Neuronal stem cell (in vitro differentiated cells): ENCODE measurements around the gene NFKBIZ.

Experiments used
- DNase-seq: peaks from one replicate; pipeline ENCODE4 v3.0.0-alpha.2; 2013; ENCODE audit warnings: low spot score
- H2AFZ ChIP-seq: one replicate; pipeline ENCODE4 v1.6.1; 2013; ENCODE audit warnings: mild to moderate bottlenecking, low read length, inconsistent platforms
- H2AK5ac ChIP-seq: 2 replicates; pipeline ENCODE4 v1.6.1; 2013; ENCODE audit warnings: low read depth, mild to moderate bottlenecking, inconsistent platforms, low read length, moderate library complexity, mixed read lengths
- H2BK120ac ChIP-seq: 2 replicates; pipeline ENCODE4 v1.6.1; 2013; ENCODE audit warnings: low read depth, mild to moderate bottlenecking, inconsistent platforms, low read length, moderate library complexity, mixed read lengths
- H2BK12ac ChIP-seq: one replicate; pipeline ENCODE4 v1.6.1; 2013; ENCODE audit warnings: low read length, inconsistent platforms
- H2BK15ac ChIP-seq: 2 replicates; pipeline ENCODE4 v1.6.1; 2013; ENCODE audit warnings: mild to moderate bottlenecking, low read length, inconsistent platforms, mixed read lengths
- H2BK5ac ChIP-seq: one replicate; pipeline ENCODE4 v1.6.1; 2013; ENCODE audit warnings: inconsistent platforms, mild to moderate bottlenecking, low read length, moderate library complexity
- H3K14ac ChIP-seq: one replicate; pipeline ENCODE4 v1.6.1; 2013; ENCODE audit warnings: low read length, inconsistent platforms
- H3K18ac ChIP-seq: 2 replicates; pipeline ENCODE4 v1.6.1; 2013; ENCODE audit warnings: low read length, inconsistent platforms
- H3K23ac ChIP-seq: 2 replicates; pipeline ENCODE4 v1.6.1; 2013; ENCODE audit warnings: low read depth, mild to moderate bottlenecking, mixed read lengths, low read length, inconsistent platforms; ENCODE audit not compliant: poor library complexity
- H3K27ac ChIP-seq: replicated peaks from 3 replicates; pipeline ENCODE4 v1.5.1; 2013; ENCODE audit warnings: low read length, inconsistent platforms
- H3K27me3 ChIP-seq, 3 experiments: 2 replicates each; pipeline ENCODE4 v1.6.1; 2013; ENCODE audit warnings: low read length in 3 of 3, mild to moderate bottlenecking in 2 of 3, inconsistent platforms in 1 of 3, low read depth in 1 of 3, mixed read lengths in 1 of 3, moderate library complexity in 1 of 3; ENCODE audit not compliant: control insufficient read depth in 3 of 3, insufficient read depth in 3 of 3
- H3K36me3 ChIP-seq, 2 donors: replicated peaks in 1 of 2; 2 replicates each; pipeline ENCODE4 v1.6.1; 2013; ENCODE audit warnings: low read length in 2 of 2; ENCODE audit not compliant: control insufficient read depth in 2 of 2, insufficient read depth in 2 of 2
- H3K4ac ChIP-seq: 2 replicates; pipeline ENCODE4 v1.6.1; 2013; ENCODE audit warnings: inconsistent platforms, mild to moderate bottlenecking, low read length, moderate library complexity
- H3K4me1 ChIP-seq, 2 donors: 1 replicate in 1 of 2; 2 replicates in 1 of 2; pipeline ENCODE4 v1.6.1; 2013; ENCODE audit warnings: low read length in 2 of 2, low read depth in 1 of 2; ENCODE audit not compliant: control insufficient read depth in 2 of 2, insufficient read depth in 1 of 2
- H3K4me2 ChIP-seq: one replicate; pipeline ENCODE4 v1.6.1; 2013; ENCODE audit warnings: mild to moderate bottlenecking, low read length, inconsistent platforms; ENCODE audit not compliant: insufficient read depth, poor library complexity, severe bottlenecking
- H3K4me3 ChIP-seq, 2 donors: 2 replicates each; pipeline ENCODE4 v1.5.1; 2013; ENCODE audit warnings: low read length in 2 of 2, mild to moderate bottlenecking in 2 of 2, inconsistent platforms in 1 of 2, moderate library complexity in 1 of 2
- H3K79me1 ChIP-seq: one replicate; pipeline ENCODE4 v1.6.1; 2013; ENCODE audit warnings: low read depth, mild to moderate bottlenecking, inconsistent platforms, low read length, moderate library complexity
- H3K9ac ChIP-seq: one replicate; pipeline ENCODE4 v1.6.1; 2013; ENCODE audit warnings: mild to moderate bottlenecking, low read depth, low read length, inconsistent platforms; ENCODE audit not compliant: poor library complexity
- H3K9me3 ChIP-seq, 2 donors: replicated peaks in 1 of 2; 2 replicates each; pipeline versions ENCODE3 to v1.6.1; 2013; ENCODE audit warnings: low read length in 2 of 2, mild to moderate bottlenecking in 2 of 2, inconsistent platforms in 1 of 2, low read depth in 1 of 2, mixed read lengths in 1 of 2, moderate library complexity in 1 of 2; ENCODE audit not compliant: control insufficient read depth in 2 of 2, insufficient read depth in 1 of 2
- H4K8ac ChIP-seq: one replicate; pipeline ENCODE4 v1.6.1; 2013; ENCODE audit warnings: low read depth, mild to moderate bottlenecking, inconsistent platforms, low read length, moderate library complexity
- H4K91ac ChIP-seq: one replicate; pipeline ENCODE4 v1.6.1; 2013; ENCODE audit warnings: low read length, low read depth, mild to moderate bottlenecking, inconsistent platforms; ENCODE audit not compliant: poor library complexity
- WGBS, 2 donors: extraction: QIAGEN DNeasy Blood & Tissue Kit; methylation state at CpG; one replicate each; pipeline ENCODE4 v1.1.7; 2013; ENCODE audit warnings: missing lambda C conversion rate in 2 of 2, mixed read lengths in 1 of 2; ENCODE audit not compliant: insufficient read length in 2 of 2, insufficient replicate concordance in 1 of 2; ENCODE audit errors: extremely low coverage in 2 of 2; 5-methylcytosine and 5-hydroxymethylcytosine counted together

NFKBIZ gene

GRCh38 chr3:101900316-101900715 lies 51.0 kb downstream of the NFKBIZ start:
- Histone ChIP-seq H3K14ac (no peak overlapping the region), H3K4me1 (no peaks in the 10 kb centered on the region), H3K4ac (no peak overlapping the region), H2AK5ac (no peak overlapping the region), H4K8ac (no peak overlapping the region), H3K9ac (no peak overlapping the region), H2BK15ac (no peak overlapping the region), H3K79me1 (no peaks in the 10 kb centered on the region), H2BK12ac (no peak overlapping the region), H3K36me3 (no peaks in the 10 kb centered on the region), H4K91ac (no peak overlapping the region), H3K18ac (no peak overlapping the region), H2BK120ac (no peak overlapping the region), H3K27me3 (no peaks in the 10 kb centered on the region), H2BK5ac (no peak overlapping the region), H3K9me3 (no peaks in the 10 kb centered on the region), H3K23ac (no peak overlapping the region), H3K4me3 (no peak overlapping the region), H3K4me2 (no peak overlapping the region), H2AFZ (no peak overlapping the region), H3K27ac (no peak overlapping the region)
- no CpG with 5 or more reads among the region's 1 CpG for WGBS, 2 donors
- DNase-seq, result no peak

DNA sequence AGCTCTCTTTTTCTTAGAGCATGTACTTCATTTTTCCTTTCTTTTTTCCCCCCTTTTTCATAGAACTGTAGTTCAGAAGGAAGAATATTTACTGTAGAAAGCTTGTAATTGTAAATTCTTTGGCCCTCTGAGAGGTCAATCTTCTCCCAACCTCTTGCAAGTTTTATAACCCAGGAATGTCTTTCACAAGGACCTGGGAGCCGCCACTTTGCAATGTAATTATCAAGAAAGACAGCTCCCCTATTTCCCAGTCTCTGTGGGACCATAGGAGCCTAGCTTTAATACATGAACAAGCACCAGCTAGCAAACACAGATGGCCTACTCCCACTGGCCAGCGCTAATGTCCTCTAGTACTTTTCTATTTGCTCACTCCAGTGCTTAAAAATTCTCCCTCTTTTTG lies 51.4 kb downstream of the NFKBIZ start:
- Histone ChIP-seq H3K27me3 (no peaks in the 10 kb centered on the region), H2BK15ac (no peak overlapping the region), H3K36me3 (no peaks in the 10 kb centered on the region), H3K18ac (no peak overlapping the region), H3K4ac (no peak overlapping the region), H2BK5ac (no peak overlapping the region), H2AFZ (no peak overlapping the region), H3K9ac (no peak overlapping the region), H3K79me1 (no peaks in the 10 kb centered on the region), H3K4me1 (no peaks in the 10 kb centered on the region), H2BK12ac (no peak overlapping the region), H4K8ac (no peak overlapping the region), H3K4me2 (no peak overlapping the region), H3K14ac (no peak overlapping the region), H3K23ac (no peak overlapping the region), H2AK5ac (no peak overlapping the region), H3K27ac (no peak overlapping the region), H4K91ac (no peak overlapping the region), H3K4me3 (no peak overlapping the region), H2BK120ac (no peak overlapping the region), H3K9me3 (no peaks in the 10 kb centered on the region)
- no peak for DNase-seq
- no CpG with 5 or more reads among the region's 2 CpGs for WGBS, 2 donors

- no peak overlapping the region for H2BK12ac ChIP-seq
- no peak overlapping the region for H3K23ac ChIP-seq
- no peak overlapping the region for H2BK5ac ChIP-seq
- H2AFZ ChIP-seq, result no peak overlapping the region
- H2AK5ac ChIP-seq, result no peak overlapping the region
- no peak overlapping the region for H4K91ac ChIP-seq
- H3K4ac ChIP-seq, result no peak overlapping the region
- no peak overlapping the region for H3K9ac ChIP-seq
- no peaks in the 10 kb centered on the region for H3K4me1 ChIP-seq
- no peak overlapping the region for H2BK120ac ChIP-seq
- no peak overlapping the region for H2BK15ac ChIP-seq
- H3K27me3 ChIP-seq, result no peaks in the 10 kb centered on the region
- no peaks in the 10 kb centered on the region for H3K9me3 ChIP-seq
- H3K4me3 ChIP-seq, result no peak overlapping the region
- no peak overlapping the region for H3K14ac ChIP-seq
- no CpG with 5 or more reads among the region's 1 CpG for WGBS, 2 donors
- DNase-seq, result no peak
- no peak overlapping the region for H3K27ac ChIP-seq
- H3K36me3 ChIP-seq, result no peaks in the 10 kb centered on the region
- no peaks in the 10 kb centered on the region for H3K79me1 ChIP-seq
- no peak overlapping the region for H3K4me2 ChIP-seq
- H3K18ac ChIP-seq, result no peak overlapping the region
- H4K8ac ChIP-seq, result no peak overlapping the region
Observed at GRCh38 chr3:101902041-101902440, 52.7 kb downstream of the NFKBIZ start.

DNA sequence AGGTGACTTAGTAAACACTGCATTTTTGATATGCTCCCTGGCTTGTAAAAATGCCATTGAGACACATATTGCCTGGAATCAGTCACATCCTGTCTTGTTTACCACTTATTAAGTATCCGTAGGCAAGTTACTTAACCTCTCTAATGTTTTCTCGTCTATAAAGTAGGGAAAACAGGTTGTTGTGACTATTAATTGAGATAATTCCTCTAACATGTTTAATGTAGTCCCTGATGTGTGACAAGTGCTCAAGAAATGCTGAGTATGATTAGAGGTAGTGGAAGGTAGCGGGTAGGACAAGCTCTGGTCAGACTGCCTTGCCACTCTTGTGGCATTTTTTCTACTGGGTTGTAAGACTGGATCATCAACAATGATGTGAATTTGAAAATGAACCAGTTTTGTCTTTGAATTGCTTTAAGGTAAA lies 54.1 kb downstream of the NFKBIZ start:
- Histone ChIP-seq H2BK15ac (no peak overlapping the region), H3K18ac (no peak overlapping the region)
- no CpG with 5 or more reads among the region's 3 CpGs for WGBS, 2 donors

More for the DNA sequence above, 54.1 kb downstream of the NFKBIZ start:
- Histone ChIP-seq H2BK12ac (no peak overlapping the region), H3K4ac (no peak overlapping the region), H3K9ac (no peak overlapping the region), H3K36me3 (no peaks in the 10 kb centered on the region), H3K23ac (no peak overlapping the region), H4K8ac (no peak overlapping the region), H3K4me1 (no peaks in the 10 kb centered on the region), H2AFZ (no peak overlapping the region), H3K27ac (no peak overlapping the region), H3K4me3 (no peak overlapping the region), H3K9me3 (no peaks in the 10 kb centered on the region), H4K91ac (no peak overlapping the region), H3K27me3 (no peaks in the 10 kb centered on the region), H2AK5ac (no peak overlapping the region), H3K79me1 (no peaks in the 10 kb centered on the region), H3K14ac (no peak overlapping the region), H2BK5ac (no peak overlapping the region), H2BK120ac (no peak overlapping the region), H3K4me2 (no peak overlapping the region)
- no peak for DNase-seq
